CD4-positive, alpha-beta T cell treated with Interferon alpha-2 for 1 hour (primary cell): ENCODE data around the gene SORT1.
A peak's percentile ranks its signal among the peaks of the same experiment; 100 is the strongest.
"Not testable (repeated sequence)": the region's sequence is repeated elsewhere in the genome, so short reads cannot be mapped to it uniquely, and the experiment has no call there.

Experiments
- DNase-seq, 2 donors: peaks; one replicate each; pipeline ENCODE4 v3.0.0-alpha.2; 2020 to 2022

SORT1 gene

GRCh38 chr1:109397581-109398342 is at the start of gene SORT1:
Gene SORT1, minus strand, starts transcription at chr1:109397918. Its CDS starts 26 bp downstream, at chr1:109397892.
- DNase-seq: peak; percentile 42 to 63

GRCh38 chr1:109445949-109446695 is 48.4 kb upstream of the SORT1 start:
- not testable (repeated sequence) for DNase-seq

DNA sequence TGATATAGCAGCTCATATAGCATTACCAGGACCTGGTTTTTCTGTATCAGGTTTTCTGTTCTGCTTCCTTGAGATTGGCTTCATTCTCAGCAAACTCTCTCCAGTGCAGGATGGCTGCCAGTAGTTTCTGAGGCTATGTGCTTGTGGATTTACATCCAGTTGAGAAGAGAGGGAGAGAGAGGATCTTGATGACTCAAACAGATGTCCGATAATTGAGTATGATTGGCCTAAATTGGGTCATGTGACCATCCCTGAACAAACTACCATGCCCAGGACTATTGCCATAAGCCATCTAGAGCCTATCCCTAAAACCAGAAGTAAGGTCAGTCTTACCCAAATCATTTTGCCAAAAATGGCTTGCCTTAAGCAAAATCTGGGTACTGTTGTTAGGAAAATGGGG is 46.6 kb upstream of the SORT1 start:
- no peak for DNase-seq

DNA sequence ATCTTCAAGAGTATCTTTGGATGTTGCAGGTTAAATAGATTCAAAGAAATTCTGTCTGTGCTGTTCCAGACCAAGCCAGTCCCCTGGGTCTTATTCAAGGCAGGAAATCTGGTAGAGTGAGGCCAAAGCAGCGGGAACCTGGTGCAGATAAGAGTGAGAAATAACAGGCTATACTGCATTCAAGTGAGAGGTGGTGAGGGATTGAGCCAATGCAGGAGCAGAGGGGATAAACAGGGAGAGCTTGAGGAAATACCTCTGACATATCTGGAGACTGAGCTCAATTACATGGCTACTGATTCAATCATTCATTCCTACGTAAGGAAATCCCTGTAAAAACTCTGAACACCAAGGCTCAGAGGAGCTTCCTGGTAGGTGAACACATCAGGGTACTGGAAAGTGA is 45.8 kb upstream of the SORT1 start:
- DNase-seq: no peak

DNA sequence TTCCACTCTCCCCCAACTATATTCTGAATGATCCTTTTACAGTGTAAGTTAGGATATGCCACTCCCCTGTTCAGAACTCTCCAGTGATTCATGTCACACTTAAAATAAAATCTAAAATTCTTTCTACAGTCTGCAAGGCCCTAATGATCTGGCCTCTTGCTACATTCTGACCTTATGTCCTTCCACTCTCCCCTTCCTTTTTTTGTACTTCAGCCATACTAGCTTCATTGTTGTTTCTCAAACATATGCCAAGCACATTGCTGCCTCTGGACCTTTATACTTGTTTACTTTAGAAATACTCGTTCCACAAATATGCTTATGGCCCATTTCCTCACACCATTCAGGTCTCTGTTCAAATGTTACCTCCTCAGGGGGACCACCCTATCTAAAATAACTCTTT is 43.4 kb upstream of the SORT1 start:
- DNase-seq: no peak

- DNase-seq: no peak
Measured at GRCh38 chr1:109438798-109439297, 41.1 kb upstream of the SORT1 start.

DNA sequence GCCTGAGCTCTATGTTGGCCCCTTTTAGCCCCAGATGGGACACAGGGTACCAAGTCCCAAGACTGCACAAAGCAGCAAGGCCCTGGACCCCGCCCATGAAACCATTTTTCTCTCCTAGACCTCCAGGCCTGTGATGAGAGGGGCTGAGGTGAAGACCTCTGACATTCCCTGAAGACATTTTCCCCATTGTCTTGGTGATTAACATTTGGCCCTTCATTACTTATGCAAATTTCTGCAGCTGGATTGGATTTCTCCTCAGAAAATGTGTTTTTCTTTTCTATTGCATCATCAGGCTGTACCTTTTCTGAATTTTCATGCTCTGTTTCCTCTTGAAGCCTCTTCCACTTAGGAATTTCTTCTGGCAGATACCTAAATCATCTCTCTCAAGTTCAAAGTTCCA is 36.8 kb upstream of the SORT1 start:
- DNase-seq: no peak

GRCh38 chr1:109433322-109433721 is 35.6 kb upstream of the SORT1 start:
- DNase-seq: no peak

GRCh38 chr1:109432336-109432735 is 34.6 kb upstream of the SORT1 start:
- DNase-seq: no peak

GRCh38 chr1:109427171-109427467 is 29.4 kb upstream of the SORT1 start:
- no peak for DNase-seq

DNA sequence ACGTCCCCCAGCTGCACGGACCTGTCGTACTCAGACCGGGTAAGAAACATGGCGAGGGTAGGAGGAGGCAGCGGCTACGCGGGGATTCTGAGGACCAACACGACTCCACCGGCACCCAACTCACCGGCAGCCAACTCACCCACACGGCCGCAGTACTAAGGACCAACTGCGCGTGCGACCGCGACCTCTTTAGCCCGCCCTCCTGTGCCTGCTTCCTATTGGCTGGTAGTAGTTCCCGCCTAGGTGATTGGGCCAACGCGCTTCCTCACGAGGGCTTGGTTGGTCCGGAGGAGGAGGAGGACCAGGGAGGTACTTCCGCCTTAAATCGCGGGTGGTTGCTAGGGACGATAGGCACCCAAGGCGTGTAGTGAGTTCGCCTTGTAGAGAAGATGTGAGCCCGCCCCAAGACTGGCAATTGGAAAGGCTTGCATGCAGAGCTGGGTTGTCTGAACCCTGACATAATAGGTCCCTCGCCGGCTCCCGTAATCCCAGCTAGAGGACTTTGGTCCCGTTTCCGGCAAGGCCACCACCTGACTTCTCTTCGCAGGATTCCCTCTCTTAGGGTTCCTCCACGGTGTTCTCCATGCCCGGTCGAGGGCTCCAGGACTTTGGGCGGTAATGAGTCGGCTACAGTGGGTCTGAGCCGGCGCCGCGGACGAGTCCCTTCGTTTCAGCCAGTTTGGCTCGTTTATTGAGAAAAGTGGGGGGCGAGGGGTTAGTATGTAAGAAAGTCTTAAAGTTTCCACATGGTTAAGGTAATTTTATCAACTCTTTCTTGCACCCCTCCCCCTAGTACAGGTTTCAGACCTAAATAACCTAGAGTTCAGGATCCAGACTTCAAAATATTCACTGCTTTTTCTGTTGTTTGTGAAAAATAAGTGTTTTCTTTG is 28.8 kb upstream of the SORT1 start, which contains the start of gene PSMA5:
Gene PSMA5, minus strand, starts transcription at position 168 of the 890 bp plus-strand sequence. Its CDS starts 118 bp downstream, at position 50.
- peak; percentile 97 to 98 for DNase-seq

DNA sequence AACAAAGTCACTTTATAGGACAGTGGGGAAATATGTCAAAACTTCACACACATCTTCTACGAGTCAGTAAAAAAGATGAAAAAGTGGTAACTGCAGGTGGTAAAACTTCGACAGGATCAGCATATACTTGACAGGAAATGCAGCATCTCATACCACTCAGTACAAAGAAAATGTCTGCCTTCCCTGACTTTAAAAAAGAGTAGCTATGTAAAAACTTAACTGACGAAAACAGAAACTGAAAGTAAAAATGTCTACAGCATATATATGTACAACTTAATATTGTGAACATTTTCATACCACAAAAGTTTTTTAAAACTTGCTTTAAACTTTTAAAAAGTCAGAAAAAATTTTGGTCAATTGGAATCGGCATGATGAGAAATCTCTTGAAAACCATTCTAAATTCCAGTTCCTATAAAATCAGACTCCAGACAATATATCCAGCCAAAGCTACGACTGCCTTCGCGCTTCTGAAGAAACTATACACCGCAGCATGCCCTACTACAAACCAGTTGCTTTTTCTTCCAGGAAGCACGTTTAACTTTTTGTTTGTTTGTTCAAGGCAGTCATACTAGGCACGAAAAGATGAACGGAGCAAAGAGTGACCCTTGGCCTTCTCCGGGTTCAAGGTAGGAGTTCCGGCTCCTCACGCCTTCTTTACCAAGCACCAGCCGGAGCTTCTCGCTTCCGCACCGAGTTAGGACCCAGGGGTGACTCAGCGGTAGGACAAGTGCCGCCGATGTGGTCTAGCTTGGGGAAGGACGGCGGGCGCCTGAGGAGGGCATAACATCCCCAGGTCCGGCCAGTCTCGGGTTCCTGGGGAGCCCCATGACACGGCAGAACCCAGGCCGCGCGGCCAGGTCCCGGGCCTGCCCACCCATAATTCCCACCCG is 27.9 kb upstream of the SORT1 start:
- DNase-seq: peak; percentile 61 to 74

- DNase-seq: no peak
Measured at GRCh38 chr1:109423498-109423897, 25.8 kb upstream of the SORT1 start.

DNA sequence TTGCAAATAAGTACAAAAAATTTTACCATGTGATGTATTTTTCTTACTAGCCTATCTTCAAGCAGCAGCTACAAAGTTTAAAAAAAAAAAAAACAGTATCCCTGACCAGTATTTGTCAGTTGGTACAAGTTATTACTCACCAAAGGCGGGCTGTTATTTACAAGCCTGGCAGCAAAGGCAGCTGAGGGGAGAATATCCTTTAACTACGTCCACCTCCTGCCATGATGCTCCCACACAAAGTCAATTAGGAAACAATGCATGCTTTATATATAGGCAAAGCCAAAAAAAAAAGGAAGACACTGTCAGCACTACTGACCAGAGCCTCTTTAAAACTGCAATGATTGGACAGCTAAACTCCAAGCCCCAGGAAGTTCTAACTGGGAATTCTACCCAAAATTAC is 14.8 kb upstream of the SORT1 start:
- no peak for DNase-seq

GRCh38 chr1:109404838-109405237 is 7.1 kb upstream of the SORT1 start:
- peak in 1 of 2 donors; percentile 15 for DNase-seq

DNA sequence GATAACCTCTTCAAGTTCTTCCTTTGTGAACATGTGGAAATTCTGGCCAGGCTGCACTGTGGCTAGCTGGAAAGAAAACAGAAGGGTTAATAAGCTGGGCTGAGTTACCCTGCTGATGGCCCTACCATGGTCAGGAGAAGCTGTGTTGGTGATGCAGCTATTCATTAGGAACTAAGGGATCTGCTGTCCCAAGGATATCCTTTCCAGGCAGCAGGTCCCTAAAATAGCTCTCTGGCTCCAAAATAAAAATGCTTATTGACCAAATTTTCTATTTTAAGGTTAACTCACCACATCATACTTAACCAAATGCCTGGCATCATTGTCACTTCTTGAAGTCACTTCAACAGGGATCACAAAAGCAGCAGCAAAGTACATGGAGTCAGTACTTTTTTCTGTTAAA is 4.3 kb upstream of the SORT1 start:
- DNase-seq: no peak

DNA sequence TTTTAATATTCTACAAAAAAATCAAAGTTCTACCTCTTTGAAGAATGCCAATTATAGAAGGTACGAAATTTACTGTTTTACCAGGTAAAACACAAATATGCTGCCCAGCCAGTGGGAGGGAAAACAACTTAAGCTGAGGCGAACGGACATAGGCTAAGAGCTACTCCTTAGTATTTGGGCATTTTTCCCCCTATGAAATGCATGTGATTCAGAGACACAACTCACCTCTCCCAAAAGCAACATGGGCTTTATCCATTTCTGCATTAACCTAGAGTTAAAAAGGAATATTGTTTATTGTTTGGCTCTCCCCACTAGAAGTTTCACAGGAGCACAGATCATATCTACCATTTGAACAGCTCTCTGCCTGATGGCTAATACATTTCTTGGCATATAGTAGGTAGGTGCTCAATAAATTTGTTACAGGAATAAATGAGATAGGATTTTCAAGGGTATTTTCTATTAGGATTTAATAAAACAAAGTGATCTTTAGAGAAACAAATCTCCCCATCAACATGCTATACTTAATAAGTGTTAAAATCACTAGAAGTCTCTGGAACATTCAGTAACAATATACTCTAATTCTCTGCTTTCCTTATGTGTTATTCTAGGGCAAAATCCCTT is 2.4 kb upstream of the SORT1 start:
- no peak for DNase-seq

- peak in 1 of 2 donors; percentile 77 for DNase-seq
Measured at GRCh38 chr1:109399326-109399957, 1.7 kb upstream of the SORT1 start.

GRCh38 chr1:109398343-109399225 is 866 bp upstream of the SORT1 start:
- no peak for DNase-seq
